RWPE2 (cell line): ENCODE data around the gene TEPSIN.

Experiments
- ATAC-seq: fragments of 200-7000 bp; cut with Tn5 transposase; 3 replicates; pipeline ENCODE4 v1.9.1; 2021; ENCODE audit warnings: low read depth
- DNase-seq: peaks from one replicate; pipeline ENCODE4 v3.0.0-alpha.2; 2020; ENCODE audit warnings: low spot score
- H3K27ac ChIP-seq: fragments of 450-650 bp; 2 replicates; pipeline ENCODE4 v1.5.1; 2017; ENCODE audit warnings: mild to moderate bottlenecking; ENCODE audit not compliant: poor library complexity, severe bottlenecking
- H3K27me3 ChIP-seq: fragments of 250-450 bp; sonication (Bioruptor Pico); 2 replicates; pipeline ENCODE4 v1.5.1; 2021; ENCODE audit warnings: mild to moderate bottlenecking, moderate library complexity; ENCODE audit not compliant: insufficient read depth, poor library complexity, severe bottlenecking
- H3K36me3 ChIP-seq: fragments of 250-450 bp; sonication (Bioruptor Pico); 2 replicates; pipeline ENCODE4 v1.5.1; 2020; ENCODE audit warnings: low read depth, mild to moderate bottlenecking, moderate library complexity
- H3K4me1 ChIP-seq: fragments of 250-450 bp; sonication (Bioruptor Pico); 2 replicates; pipeline ENCODE4 v1.5.1; 2021; ENCODE audit warnings: mild to moderate bottlenecking, moderate library complexity; ENCODE audit not compliant: insufficient read depth, poor library complexity, severe bottlenecking
- H3K4me3 ChIP-seq: fragments of 250-450 bp; sonication (Bioruptor Pico); 2 replicates; pipeline ENCODE4 v1.5.1; 2021; ENCODE audit warnings: mild to moderate bottlenecking, moderate library complexity; ENCODE audit not compliant: severe bottlenecking
- H3K9me3 ChIP-seq: fragments of 250-450 bp; sonication (Bioruptor Pico); 2 replicates; pipeline ENCODE4 v1.5.1; 2021; ENCODE audit warnings: mild to moderate bottlenecking, moderate library complexity; ENCODE audit not compliant: severe bottlenecking
- CTCF ChIP-seq: fragments of 450-650 bp; IDR thresholded peaks from one replicate; pipeline ENCODE4 v1.5.1; 2017; ENCODE audit warnings: mild to moderate bottlenecking, moderate library complexity; ENCODE audit not compliant: poor library complexity, severe bottlenecking

Gene TEPSIN

GRCh38 chr17:81234940-81235821 lies 3.7 kb downstream of the TEPSIN start:
- Histone ChIP-seq H3K4me3 (no peak overlapping the region), H3K27me3 (no peaks in the 10 kb centered on the region), H3K36me3 (peaks cover 16% of the 10 kb centered on the region), H3K27ac (no peak overlapping the region), H3K4me1 (no peaks in the 10 kb centered on the region), H3K9me3 (no peaks in the 10 kb centered on the region)
- ATAC-seq, result no peak
- DNase-seq, result no peak
- TF ChIP-seq CTCF, result no peak

GRCh38 chr17:81234506-81234855 lies 4.4 kb downstream of the TEPSIN start:
- no peak for ATAC-seq
- TF ChIP-seq CTCF, result no peak

GRCh38 chr17:81233811-81234505 lies 4.9 kb downstream of the TEPSIN start:
- ATAC-seq, result no peak
- Histone ChIP-seq H3K36me3 (peaks cover 16% of the 10 kb centered on the region), H3K4me1 (no peaks in the 10 kb centered on the region)

More at GRCh38 chr17:81234506-81234855, 4.4 kb downstream of the TEPSIN start:
- DNase-seq, result no peak
- Histone ChIP-seq H3K4me3 (no peak overlapping the region), H3K9me3 (no peaks in the 10 kb centered on the region), H3K27ac (no peak overlapping the region), H3K36me3 (peaks cover 16% of the 10 kb centered on the region), H3K4me1 (no peaks in the 10 kb centered on the region), H3K27me3 (no peaks in the 10 kb centered on the region)

GRCh38 chr17:81233316-81233715 lies 5.5 kb downstream of the TEPSIN start:
- no peak overlapping the region for H3K4me3 ChIP-seq
- no peaks in the 10 kb centered on the region for H3K27me3 ChIP-seq
- H3K27ac ChIP-seq, result no peak overlapping the region
- H3K4me1 ChIP-seq, result no peaks in the 10 kb centered on the region
- peaks cover 16% of the 10 kb centered on the region for H3K36me3 ChIP-seq
- H3K9me3 ChIP-seq, result no peaks in the 10 kb centered on the region
- no peak for TF ChIP-seq CTCF
- DNase-seq (no peak), ATAC-seq (no peak)

More at GRCh38 chr17:81233811-81234505, 4.9 kb downstream of the TEPSIN start:
- H3K9me3 ChIP-seq, result no peaks in the 10 kb centered on the region
- no peak overlapping the region for H3K4me3 ChIP-seq
- H3K27me3 ChIP-seq, result no peaks in the 10 kb centered on the region
- no peak for TF ChIP-seq CTCF
- DNase-seq, result no peak
- no peak overlapping the region for H3K27ac ChIP-seq
